Adipose tissue (tissue), 3 donors: Measurements from ENCODE around the gene TAS2R4. TPM values are rescaled to one million over a fixed set of nuclear protein-coding genes. Genes with fewer than 3 reads are reported as not detected.
"Not testable (repeated sequence)": the region's sequence is repeated elsewhere in the genome, so short reads cannot be mapped to it uniquely, and the experiment has no call there.

Experiments
- H3K27ac ChIP-seq: one replicate; pipeline ENCODE4 v1.5.1; 2013; ENCODE audit warnings: low read depth, low read length
- WGBS, 3 donors: extraction: QIAGEN DNeasy Blood & Tissue Kit; methylation state at CpG; one replicate each; pipeline ENCODE4 v1.1.7; 2013; 5-methylcytosine and 5-hydroxymethylcytosine counted together
- polyA plus RNA-seq, 3 donors: library from polyadenylated mRNA; stranded (reverse); fragments of 200-250 nt; gene quantifications; one replicate each; pipeline ENCODE4 v1.2.3, GENCODE V29; 2013
- donor health status: healthy with polysubstance abuse.
- donor health status: Bipolar disorder and iron deficiency.
- donor health status: healthy.

Gene TAS2R4
- polyA plus RNA-seq, 3 donors: 0.06 to 0.22 (median 0.10) TPM

- H3K27ac ChIP-seq: no peak overlapping the region
- WGBS, 3 donors: 75 to 82% (median 82%) methylated on average over 2 of the region's 2 CpGs
Observed at GRCh38 chr7:141792526-141792925, 16.1 kb downstream of the TAS2R4 start.

- WGBS, 3 donors: 95 to 98% (median 97%) methylated on average over 1 of the region's 1 CpG
Observed at GRCh38 chr7:141820067-141820466, 43.6 kb downstream of the TAS2R4 start.

GRCh38 chr7:141822432-141822831 is 46.0 kb downstream of the TAS2R4 start:
- not testable (repeated sequence) for H3K27ac ChIP-seq

More at GRCh38 chr7:141820067-141820466, 43.6 kb downstream of the TAS2R4 start:
- no peak overlapping the region for H3K27ac ChIP-seq

Other genes starting within 250 kb of the TAS2R4 start
- gene AGK, start 225.3 kb upstream of the TAS2R4 start, polyA plus RNA-seq: 10 to 100 TPM in 2 of 3 donors, 1 to 10 TPM in 1; 6.1 to 12.7 (median 11.4) TPM
- gene DENND11, start 74.5 kb upstream of the TAS2R4 start, polyA plus RNA-seq: 1 to 10 TPM; 5.6 to 9.0 (median 6.1) TPM
- gene WEE2, start 68.3 kb upstream of the TAS2R4 start, polyA plus RNA-seq: under 1 TPM in 1 of 3 donors, not detected in 2; 0.12 TPM
- 100 to 1,000 TPM in 2 of 3 donors, 10 to 100 TPM in 1; 78.6 to 169 (median 150) TPM for gene SSBP1, start 38.3 kb upstream of the TAS2R4 start, polyA plus RNA-seq
- under 1 TPM in 1 of 3 donors, not detected in 2; 0.10 TPM for gene TAS2R3, start 12.6 kb upstream of the TAS2R4 start, polyA plus RNA-seq
- gene TAS2R5, start 13.5 kb downstream of the TAS2R4 start, polyA plus RNA-seq: under 1 TPM; 0.24 to 0.56 (median 0.36) TPM
- gene PRSS37, start 64.8 kb downstream of the TAS2R4 start, polyA plus RNA-seq: not detected
- gene OR9A4, start 139.7 kb downstream of the TAS2R4 start, polyA plus RNA-seq: not detected
- under 1 TPM in 2 of 3 donors, not detected in 1; 0.15 to 0.79 TPM for gene CLEC5A, start 170.3 kb downstream of the TAS2R4 start, polyA plus RNA-seq
- not detected for gene TAS2R38, start 197.1 kb downstream of the TAS2R4 start, polyA plus RNA-seq
- 1 to 10 TPM in 2 of 3 donors, under 1 TPM in 1; 0.09 to 3.8 (median 3.6) TPM for gene MGAM, start 219.2 kb downstream of the TAS2R4 start, polyA plus RNA-seq